ENCODE results near the gene SEL1L3. TPM values are rescaled to one million over a fixed set of nuclear protein-coding genes. Genes with fewer than 3 reads are reported as not detected.

Gene SEL1L3
- total and polyA plus RNA-seq, 4 donors: 3.3 to 13.1 (median 5.7) TPM

GRCh38 chr4:25856756-25857155 lies 6.0 kb downstream of the SEL1L3 start:
- Histone ChIP-seq H3K9me3 (ENCODE audit: control insufficient read depth in 4 of 4, low read length in 3 of 4) (no peaks in the 10 kb centered on the region), H3K27ac (ENCODE audit: low read depth in 1 of 2, low read length in 2 of 2) (no peak overlapping the region), H3K4me1 (ENCODE audit: control insufficient read depth in 4 of 4, insufficient read depth in 4 of 4, low read length in 3 of 4) (peaks cover 0 to 10% (median 2%) of the 10 kb centered on the region in 4 donors), H3K9ac (ENCODE audit: low read depth in 1 of 2, low read length in 2 of 2) (no peak overlapping the region), H3K36me3 (ENCODE audit: control insufficient read depth in 4 of 4, insufficient read depth in 3 of 4, low read depth in 1 of 4, low read length in 3 of 4) (no peaks in the 10 kb centered on the region), H3K4me3 (ENCODE audit: low read depth in 1 of 3, low read length in 3 of 3) (no peak overlapping the region), H3K27me3 (ENCODE audit: control insufficient read depth in 4 of 4, insufficient read depth in 4 of 4, low read length in 3 of 4) (no peaks in the 10 kb centered on the region)
- TF ChIP-seq JUND (IDR thresholded peaks at IDR 0.05): no peak
- TF ChIP-seq RAD21 (IDR thresholded peaks at IDR 0.05): no peak
- no peak for TF ChIP-seq FOXA2 (IDR thresholded peaks at IDR 0.05)
- no peak for TF ChIP-seq EGR1 (IDR thresholded peaks at IDR 0.05; ENCODE audit: low read depth in 2 of 2)
- TF ChIP-seq NR2F2 (IDR thresholded peaks at IDR 0.05): no peak
- no peak for TF ChIP-seq RXRA (IDR thresholded peaks at IDR 0.05)
- no peak for TF ChIP-seq YY1 (IDR thresholded peaks at IDR 0.05)
- TF ChIP-seq FOXA1 (IDR thresholded peaks at IDR 0.05): no peak
- no peak for TF ChIP-seq MAX (IDR thresholded peaks at IDR 0.05)
- 67% methylated on average over 1 of the region's 1 CpG for WGBS
- DNase-seq (ENCODE audit: low spot score): no peak

GRCh38 chr4:25852103-25852502 lies 10.7 kb downstream of the SEL1L3 start:
- TF ChIP-seq CTCF (IDR thresholded peaks at IDR 0.05; ENCODE audit: low read depth, low read length, missing input control) (no peak), GABPA (IDR thresholded peaks at IDR 0.05 in 1 of 2, conservative IDR thresholded peaks at IDR 0.05 in 1 of 2) (no peak), ZBTB33 (IDR thresholded peaks at IDR 0.05) (no peak), REST (IDR thresholded peaks at IDR 0.05) (no peak), EGR1 (IDR thresholded peaks at IDR 0.05; ENCODE audit: low read depth in 2 of 2) (no peak), FOXA2 (IDR thresholded peaks at IDR 0.05) (no peak), JUND (IDR thresholded peaks at IDR 0.05) (no peak), SP1 (IDR thresholded peaks at IDR 0.05) (no peak), HNF4G (IDR thresholded peaks at IDR 0.05) (no peak), ATF3 (IDR thresholded peaks at IDR 0.05) (no peak), NR2F2 (IDR thresholded peaks at IDR 0.05) (no peak), YY1 (IDR thresholded peaks at IDR 0.05) (no peak), RAD21 (IDR thresholded peaks at IDR 0.05) (no peak), TAF1 (conservative IDR thresholded peaks at IDR 0.05) (no peak), FOXA1 (IDR thresholded peaks at IDR 0.05) (no peak), HNF4A (conservative IDR thresholded peaks at IDR 0.05) (no peak), MAX (IDR thresholded peaks at IDR 0.05) (no peak)
- Histone ChIP-seq H3K9ac (ENCODE audit: low read depth in 1 of 2, low read length in 2 of 2) (no peak overlapping the region), H3K27me3 (ENCODE audit: control insufficient read depth in 4 of 4, insufficient read depth in 4 of 4, low read length in 3 of 4) (no peaks in the 10 kb centered on the region), H3K27ac (ENCODE audit: low read depth in 1 of 2, low read length in 2 of 2) (no peak overlapping the region), H3K4me1 (ENCODE audit: control insufficient read depth in 4 of 4, insufficient read depth in 4 of 4, low read length in 3 of 4) (peaks cover 0 to 4% (median 0%) of the 10 kb centered on the region in 4 donors), H3K9me3 (ENCODE audit: control insufficient read depth in 4 of 4, low read length in 3 of 4) (no peaks in the 10 kb centered on the region), H3K4me3 (ENCODE audit: low read depth in 1 of 3, low read length in 3 of 3) (no peak overlapping the region), H3K36me3 (ENCODE audit: control insufficient read depth in 4 of 4, insufficient read depth in 3 of 4, low read depth in 1 of 4, low read length in 3 of 4) (no peaks in the 10 kb centered on the region)
- 98% methylated on average over 3 of the region's 3 CpGs for WGBS
- DNase-seq (ENCODE audit: low spot score): no peak
